Lung (tissue), 12 donors: ENCODE results near the gene TOM1L2. TPM values are rescaled to one million over a fixed set of nuclear protein-coding genes. Genes with fewer than 3 reads are reported as not detected.

Experiments used
- ATAC-seq: fragments of 200-7000 bp; cut with Tn5 transposase; one replicate; pipeline ENCODE4 v1.9.1; 2020; ENCODE audit warnings: moderate number of reproducible peaks; ENCODE audit not compliant: insufficient read depth, low FRiP score
- DNase-seq, 3 donors: peaks; one replicate each; pipeline ENCODE4 v3.0.0-alpha.2; 2013 to 2017
- H3K27ac ChIP-seq, 2 donors: one replicate each; pipeline ENCODE4 v1.5.1; 2013; ENCODE audit warnings: mild to moderate bottlenecking in 2 of 2, moderate library complexity in 2 of 2, control low read depth in 1 of 2, inconsistent platforms in 1 of 2, low read depth in 1 of 2, low read length in 1 of 2
- H3K27me3 ChIP-seq, 3 donors: one replicate each; pipeline ENCODE4 v1.5.1; 2013; ENCODE audit warnings: low read length in 2 of 3; ENCODE audit not compliant: control insufficient read depth in 3 of 3, insufficient read depth in 3 of 3
- H3K36me3 ChIP-seq, 4 donors: one replicate each; pipeline ENCODE4 v1.5.1; 2013; ENCODE audit warnings: low read length in 4 of 4, mild to moderate bottlenecking in 1 of 4, moderate library complexity in 1 of 4; ENCODE audit not compliant: control insufficient read depth in 4 of 4, insufficient read depth in 4 of 4
- H3K4me1 ChIP-seq, 5 donors: one replicate each; pipeline ENCODE4 v1.5.1; 2013; ENCODE audit warnings: low read length in 5 of 5, mild to moderate bottlenecking in 2 of 5, moderate library complexity in 1 of 5; ENCODE audit not compliant: control insufficient read depth in 5 of 5, insufficient read depth in 5 of 5
- H3K4me3 ChIP-seq: one replicate; pipeline ENCODE4 v1.5.1; 2013; ENCODE audit warnings: mild to moderate bottlenecking, control low read depth, moderate library complexity
- H3K9ac ChIP-seq, 2 donors: one replicate each; pipeline ENCODE4 v1.5.1; 2013; ENCODE audit warnings: low read length in 2 of 2, control low read depth in 1 of 2; ENCODE audit not compliant: insufficient read depth in 1 of 2
- H3K9me3 ChIP-seq, 4 donors: one replicate each; pipeline ENCODE4 v1.5.1; 2013; ENCODE audit warnings: low read length in 3 of 4, mild to moderate bottlenecking in 1 of 4, moderate library complexity in 1 of 4; ENCODE audit not compliant: control insufficient read depth in 4 of 4, insufficient read depth in 3 of 4
- WGBS, 2 donors: extraction: QIAGEN DNeasy Blood & Tissue Kit; methylation state at CpG; one replicate each; pipeline ENCODE4 v1.1.7; 2013; 5-methylcytosine and 5-hydroxymethylcytosine counted together
- polyA plus RNA-seq, 2 donors: library from polyadenylated mRNA; stranded (reverse); fragments of 200-250 nt; gene quantifications; one replicate each; pipeline ENCODE4 v1.2.1, GENCODE V29; 2013
- total RNA-seq, 2 donors: library from RNA; depleted of rRNA in 1 of 2; stranded (reverse); fragments of >200 nt in 1 of 2; gene quantifications; one replicate each; pipeline ENCODE4 v1.2.1, GENCODE V29; 2014 to 2021
- TF ChIP-seq, protein P1 (sequence below): IDR thresholded peaks from 2 replicates; pipeline ENCODE4 v1.5.1; 2012; ENCODE audit warnings: mild to moderate bottlenecking; ENCODE audit errors: control extremely low read depth, extremely low read depth
- donor health status: control.
- donor health status: control.
- donor health status: Bipolar disorder and iron deficiency.
- donor health status: healthy.
- donor health status: DM: yes; HTN: yes; CAD: no.

The TOM1L2 gene
- total and polyA plus RNA-seq, 4 donors, result 21.5 to 56.5 (median 35.8) TPM

DNA sequence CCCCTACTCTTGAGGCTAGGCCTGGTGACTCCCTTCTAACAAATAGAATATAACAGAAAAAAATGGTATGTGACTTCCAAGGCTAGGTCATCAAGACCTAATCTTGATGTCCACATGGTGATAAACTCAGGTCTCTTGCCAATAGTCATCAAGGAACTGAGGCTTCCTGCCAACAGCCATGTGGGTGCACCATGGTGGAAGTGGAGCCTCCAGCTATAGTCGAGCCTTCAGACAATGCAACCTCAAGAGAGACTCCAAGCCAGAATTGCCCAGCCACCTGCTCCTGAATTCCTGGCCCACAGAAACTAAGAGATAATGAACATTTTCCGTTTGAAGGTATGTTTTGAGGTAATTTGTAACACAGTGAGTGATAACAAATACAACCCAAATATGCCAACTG lies 79.5 kb downstream of the TOM1L2 start:
- Histone ChIP-seq H3K4me1 (peaks cover 0 to 21% (median 8%) of the 10 kb centered on the region in 5 donors), H3K27ac (no peak overlapping the region), H3K9ac (no peak overlapping the region), H3K36me3 (peaks cover 2 to 34% (median 31%) of the 10 kb centered on the region in 4 donors), H3K9me3 (no peaks in the 10 kb centered on the region), H3K4me3 (no peak overlapping the region), H3K27me3 (no peaks in the 10 kb centered on the region)
- 63 to 73% methylated on average over 2 of the region's 2 CpGs for WGBS, 2 donors
- TF ChIP-seq, protein P1, sequence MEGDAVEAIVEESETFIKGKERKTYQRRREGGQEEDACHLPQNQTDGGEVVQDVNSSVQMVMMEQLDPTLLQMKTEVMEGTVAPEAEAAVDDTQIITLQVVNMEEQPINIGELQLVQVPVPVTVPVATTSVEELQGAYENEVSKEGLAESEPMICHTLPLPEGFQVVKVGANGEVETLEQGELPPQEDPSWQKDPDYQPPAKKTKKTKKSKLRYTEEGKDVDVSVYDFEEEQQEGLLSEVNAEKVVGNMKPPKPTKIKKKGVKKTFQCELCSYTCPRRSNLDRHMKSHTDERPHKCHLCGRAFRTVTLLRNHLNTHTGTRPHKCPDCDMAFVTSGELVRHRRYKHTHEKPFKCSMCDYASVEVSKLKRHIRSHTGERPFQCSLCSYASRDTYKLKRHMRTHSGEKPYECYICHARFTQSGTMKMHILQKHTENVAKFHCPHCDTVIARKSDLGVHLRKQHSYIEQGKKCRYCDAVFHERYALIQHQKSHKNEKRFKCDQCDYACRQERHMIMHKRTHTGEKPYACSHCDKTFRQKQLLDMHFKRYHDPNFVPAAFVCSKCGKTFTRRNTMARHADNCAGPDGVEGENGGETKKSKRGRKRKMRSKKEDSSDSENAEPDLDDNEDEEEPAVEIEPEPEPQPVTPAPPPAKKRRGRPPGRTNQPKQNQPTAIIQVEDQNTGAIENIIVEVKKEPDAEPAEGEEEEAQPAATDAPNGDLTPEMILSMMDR, result no peak
- DNase-seq (no peak), ATAC-seq (no peak)

DNA sequence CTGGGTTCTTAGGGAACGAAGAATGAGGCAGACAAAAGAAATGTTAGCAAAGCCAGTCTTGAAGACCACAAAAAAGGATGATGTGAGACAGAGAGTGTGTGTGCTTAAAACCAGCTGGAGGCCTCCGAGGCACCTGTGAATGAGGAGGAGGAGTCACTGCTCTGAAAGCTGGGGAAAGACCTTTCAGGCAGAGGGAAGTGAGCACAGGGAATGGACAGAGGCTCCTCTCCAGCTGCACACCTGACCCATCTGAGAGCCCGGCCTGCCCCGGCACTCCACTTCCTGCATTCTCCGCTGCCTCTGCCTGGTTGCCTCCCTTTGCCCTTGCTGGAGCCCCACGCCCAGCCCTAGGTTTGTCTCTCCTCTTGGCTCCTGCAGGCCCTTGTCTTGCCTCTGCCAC lies 80.2 kb downstream of the TOM1L2 start:
- H3K36me3 ChIP-seq, result peaks cover 2 to 40% (median 31%) of the 10 kb centered on the region in 4 donors
- TF ChIP-seq, protein P1, result no peak
- no peak for DNase-seq
- H3K27ac ChIP-seq, result no peak overlapping the region
- H3K9ac ChIP-seq, result no peak overlapping the region
- H3K4me1 ChIP-seq, result peaks cover 0 to 24% (median 8%) of the 10 kb centered on the region in 5 donors
- H3K9me3 ChIP-seq, result no peaks in the 10 kb centered on the region
- WGBS, 2 donors, result 86 to 92% methylated on average over 6 of the region's 6 CpGs
- H3K4me3 ChIP-seq, result no peak overlapping the region
- no peak for ATAC-seq
- no peaks in the 10 kb centered on the region for H3K27me3 ChIP-seq

DNA sequence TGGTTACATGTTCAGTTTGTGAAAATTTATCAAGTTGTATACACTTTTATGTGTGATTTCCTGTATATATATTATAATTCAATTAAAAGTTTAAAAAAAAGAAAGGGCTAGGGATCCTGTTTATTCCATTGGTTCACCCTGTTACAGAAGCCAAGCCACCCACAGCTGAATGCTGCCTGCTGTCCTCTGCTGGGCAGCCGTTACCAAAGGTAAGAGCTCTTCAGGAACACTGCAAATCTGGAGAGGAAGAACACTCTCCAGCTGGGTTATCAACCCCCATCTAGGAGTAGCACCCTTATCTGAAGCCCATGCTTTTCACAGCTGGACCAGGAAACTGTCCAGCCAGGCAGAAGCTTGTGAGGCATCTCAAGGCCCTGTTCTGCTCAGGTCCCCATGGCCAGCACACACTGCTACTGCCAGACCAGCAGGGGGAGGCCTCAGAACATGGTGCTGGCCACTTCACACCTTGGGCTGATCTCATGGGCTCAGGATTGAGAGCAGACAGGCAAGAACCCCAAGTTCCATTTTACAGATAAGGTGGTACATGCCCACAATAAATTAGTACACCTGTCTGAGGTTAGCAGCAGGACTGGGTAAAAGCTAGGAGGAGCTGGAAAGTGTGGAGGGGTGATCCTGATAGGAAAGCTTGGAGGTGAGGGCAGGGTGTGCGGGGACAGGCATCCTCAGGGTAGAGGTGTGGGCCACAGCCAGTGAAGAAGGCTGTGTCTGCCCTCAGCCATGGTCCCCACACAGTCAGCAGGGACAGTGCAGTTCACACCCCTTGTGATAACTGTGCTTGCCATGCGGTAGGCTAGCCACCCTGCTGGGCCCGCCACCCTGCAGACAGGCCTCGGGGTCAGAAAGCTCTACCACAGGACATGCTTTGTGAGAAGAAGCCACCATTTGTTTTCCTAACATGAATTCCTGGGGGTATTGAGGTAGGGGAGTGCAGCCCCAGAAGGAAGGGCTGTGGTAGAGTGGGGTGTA lies 81.1 kb downstream of the TOM1L2 start:
- H3K9me3 ChIP-seq, result no peaks in the 10 kb centered on the region
- peaks cover 0 to 31% (median 13%) of the 10 kb centered on the region in 5 donors for H3K4me1 ChIP-seq
- peaks cover 0 to 41% (median 26%) of the 10 kb centered on the region in 4 donors for H3K36me3 ChIP-seq
- H3K9ac ChIP-seq, result no peak overlapping the region
- WGBS, 2 donors, result 86 to 95% methylated on average over 5 of the region's 5 CpGs
- ATAC-seq, result peak; percentile 53
- no peaks in the 10 kb centered on the region for H3K27me3 ChIP-seq
- no peak overlapping the region for H3K4me3 ChIP-seq
- DNase-seq, result peak; percentile 53 to 67 (median 55)
- TF ChIP-seq, protein P1, result peak; percentile 60
- H3K27ac ChIP-seq, result peak overlapping the region in 1 of 2 donors; percentile 8
